H1 (cell line): Measurements from ENCODE around the gene GAPT. TPM values are rescaled to one million over a fixed set of nuclear protein-coding genes. Genes with fewer than 3 reads are reported as not detected.

ENCODE experiments used
- CTCF ChIA-PET: fragments of 300-600 bp; sonication (Branson Sonifier 250); formaldehyde crosslinking; loops from one replicate; lab custom pipeline; 2021; ENCODE audit not compliant: partially characterized antibody; lab: Charles Lee
- POLR2A ChIA-PET: fragments of 300-600 bp; sonication (Branson Sonifier 250); formaldehyde crosslinking; loops from one replicate; lab custom pipeline; 2021; ENCODE audit warnings: inconsistent platforms; ENCODE audit not compliant: partially characterized antibody; lab: Charles Lee
- DNase-seq, 2 experiments: peaks; one replicate each; pipeline versions ENCODE4 v3.0.0 to v3.0.0-alpha.2; 2010 to 2022; ENCODE audit warnings: low spot score in 2 of 2, low read depth in 1 of 2, mixed read lengths in 1 of 2
- FAIRE-seq: peaks from 2 replicates; lab custom pipeline; 2011; peaks lifted over from hg19 to GRCh38; lab: Jason Lieb, UNC
- H2AFZ ChIP-seq: 2 replicates; pipeline ENCODE4 v1.8.1; 2012; ENCODE audit warnings: low read length, inconsistent platforms
- H2AK5ac ChIP-seq: 2 replicates; pipeline ENCODE4 v1.6.1; 2013; ENCODE audit warnings: low read depth, low read length
- H2BK120ac ChIP-seq: replicated peaks from 2 replicates; pipeline ENCODE3; 2013; ENCODE audit warnings: low read depth, low read length, inconsistent platforms
- H2BK12ac ChIP-seq: 2 replicates; pipeline ENCODE4 v1.6.1; 2013; ENCODE audit warnings: low read depth, low read length
- H2BK15ac ChIP-seq: 2 replicates; pipeline ENCODE4 v1.6.1; 2013; ENCODE audit warnings: low read length
- H2BK20ac ChIP-seq: 2 replicates; pipeline ENCODE4 v1.6.1; 2013; ENCODE audit warnings: low read length
- H2BK5ac ChIP-seq: 2 replicates; pipeline ENCODE4 v1.6.1; 2013; ENCODE audit warnings: low read depth, low read length
- H3K14ac ChIP-seq: 2 replicates; pipeline ENCODE4 v1.6.1; 2013; ENCODE audit warnings: inconsistent platforms; ENCODE audit not compliant: insufficient read length
- H3K18ac ChIP-seq: 2 replicates; pipeline ENCODE4 v1.6.1; 2013; ENCODE audit warnings: low read length; ENCODE audit errors: extremely low read depth
- H3K23ac ChIP-seq: 2 replicates; pipeline ENCODE4 v1.6.1; 2013; ENCODE audit warnings: inconsistent platforms; ENCODE audit not compliant: insufficient read length
- H3K23me2 ChIP-seq: 2 replicates; pipeline ENCODE4 v1.6.1; 2013; ENCODE audit warnings: low read depth, low read length
- H3K27ac ChIP-seq: 2 replicates; pipeline ENCODE4 v1.6.1; 2011; ENCODE audit warnings: low read depth, low read length, inconsistent platforms
- H3K27me3 ChIP-seq, 4 experiments: replicated peaks in 1 of 4; 1 replicate in 1 of 4; 2 replicates in 3 of 4; pipeline versions ENCODE4 v1.6.1 to v1.8.1; 2011 to 2013; ENCODE audit warnings: low read length in 3 of 4, mild to moderate bottlenecking in 3 of 4, inconsistent platforms in 2 of 4, mixed read lengths in 2 of 4, moderate library complexity in 1 of 4; ENCODE audit not compliant: control insufficient read depth in 3 of 4, insufficient read depth in 3 of 4; ENCODE audit errors: extremely low read depth in 1 of 4
- H3K36me3 ChIP-seq, 4 experiments: 2 replicates each; pipeline versions ENCODE4 v1.6.1 to v1.8.1; 2011 to 2013; ENCODE audit warnings: mild to moderate bottlenecking in 4 of 4, low read length in 3 of 4, moderate library complexity in 2 of 4, control low read depth in 1 of 4, inconsistent platforms in 1 of 4; ENCODE audit not compliant: insufficient read depth in 4 of 4, control insufficient read depth in 2 of 4
- H3K4ac ChIP-seq: replicated peaks from 2 replicates; pipeline ENCODE3; 2013; ENCODE audit warnings: low read length, low read depth, mixed read lengths, inconsistent platforms; ENCODE audit not compliant: insufficient read length
- H3K4me1 ChIP-seq, 4 experiments: replicated peaks in 1 of 4; 1 replicate in 1 of 4; 2 replicates in 3 of 4; pipeline versions ENCODE4 v1.6.1 to v1.8.1; 2011 to 2013; ENCODE audit warnings: low read length in 3 of 4, inconsistent platforms in 2 of 4, mixed read lengths in 1 of 4; ENCODE audit not compliant: insufficient read depth in 4 of 4, control insufficient read depth in 3 of 4
- H3K4me2 ChIP-seq, 2 experiments: 2 replicates each; pipeline versions ENCODE4 v1.6.1 to v1.8.1; 2011 to 2013; ENCODE audit warnings: low read depth in 2 of 2, low read length in 2 of 2, control low read depth in 1 of 2, inconsistent platforms in 1 of 2, mild to moderate bottlenecking in 1 of 2; ENCODE audit not compliant: insufficient read depth in 1 of 2
- H3K4me3 ChIP-seq, 4 experiments: fragments of 200-600, 300-600 bp in 1 of 4; sonication (generic), shearing (Covaris generic), sonication (Bioruptor Twin) in 1 of 4; 2 replicates each; pipeline versions ENCODE4 v1.5.1 to v1.8.1; 2011 to 2016; ENCODE audit warnings: low read length in 4 of 4, low read depth in 3 of 4, control low read depth in 2 of 4, inconsistent platforms in 2 of 4, mild to moderate bottlenecking in 2 of 4, mixed read lengths in 1 of 4, moderate library complexity in 1 of 4; ENCODE audit not compliant: insufficient read depth in 2 of 4; ENCODE audit errors: extremely low read depth in 1 of 4
- H3K56ac ChIP-seq: replicated peaks from 2 replicates; pipeline ENCODE3; 2013; ENCODE audit warnings: low read depth, mild to moderate bottlenecking, mixed read lengths, low read length, inconsistent platforms; ENCODE audit not compliant: insufficient read length
- H3K79me1 ChIP-seq: 2 replicates; pipeline ENCODE4 v1.6.1; 2013; ENCODE audit warnings: low read depth, low read length, control low read depth
- H3K79me2 ChIP-seq, 2 experiments: 2 replicates each; pipeline versions ENCODE4 v1.6.1 to v1.8.1; 2012 to 2013; ENCODE audit warnings: low read length in 2 of 2, mild to moderate bottlenecking in 2 of 2, inconsistent platforms in 1 of 2; ENCODE audit not compliant: insufficient read depth in 2 of 2, control insufficient read depth in 1 of 2
- H3K9ac ChIP-seq, 4 experiments: replicated peaks in 1 of 4; 1 replicate in 1 of 4; 2 replicates in 3 of 4; pipeline versions ENCODE4 v1.6.1 to v1.8.1; 2011 to 2013; ENCODE audit warnings: low read depth in 3 of 4, low read length in 3 of 4, control low read depth in 2 of 4, mild to moderate bottlenecking in 2 of 4, moderate library complexity in 2 of 4, inconsistent platforms in 1 of 4; ENCODE audit errors: extremely low read depth in 1 of 4
- H3K9me3 ChIP-seq, 2 experiments: 2 replicates each; pipeline versions ENCODE4 v1.6.1 to v1.8.1; 2012 to 2013; ENCODE audit warnings: mild to moderate bottlenecking in 2 of 2, moderate library complexity in 2 of 2, control low read depth in 1 of 2, inconsistent platforms in 1 of 2, low read depth in 1 of 2, low read length in 1 of 2, mixed read lengths in 1 of 2; ENCODE audit not compliant: insufficient read depth in 2 of 2
- H4K20me1 ChIP-seq, 2 experiments: replicated peaks in 1 of 2; 2 replicates each; pipeline versions ENCODE3 to v1.8.1; 2011 to 2013; ENCODE audit warnings: inconsistent platforms in 2 of 2, low read length in 2 of 2, mild to moderate bottlenecking in 1 of 2; ENCODE audit not compliant: insufficient read depth in 2 of 2, control insufficient read depth in 1 of 2
- H4K5ac ChIP-seq: 2 replicates; pipeline ENCODE4 v1.6.1; 2013; ENCODE audit warnings: low read length, low read depth, mixed read lengths, inconsistent platforms; ENCODE audit not compliant: insufficient read length
- H4K8ac ChIP-seq: 2 replicates; pipeline ENCODE4 v1.8.0; 2013; ENCODE audit warnings: mild to moderate bottlenecking, moderate library complexity, low read length, inconsistent platforms; ENCODE audit not compliant: insufficient read depth; ENCODE audit errors: extremely low read depth
- H4K91ac ChIP-seq: replicated peaks from 2 replicates; pipeline ENCODE3; 2013; ENCODE audit warnings: low read length, mixed read lengths, inconsistent platforms; ENCODE audit not compliant: insufficient read length
- ATF3 ChIP-seq: IDR thresholded peaks from 2 replicates; pipeline ENCODE4 v1.6.1; 2011; ENCODE audit warnings: low read depth, mild to moderate bottlenecking, low read length; ENCODE audit not compliant: insufficient read depth
- BRCA1 ChIP-seq: IDR thresholded peaks from 2 replicates; pipeline ENCODE4 v1.6.1; 2012; ENCODE audit warnings: low read depth, low read length, improper control_type of control experiment
- E2F6 ChIP-seq: IDR thresholded peaks from 2 replicates; pipeline ENCODE4 v1.6.1; 2012; ENCODE audit warnings: inconsistent platforms
- GABPA ChIP-seq: IDR thresholded peaks from 2 replicates; pipeline ENCODE4 v1.6.1; 2011; ENCODE audit warnings: mild to moderate bottlenecking, low read length, moderate library complexity, borderline replicate concordance; ENCODE audit not compliant: insufficient read depth
- RFX5 ChIP-seq: IDR thresholded peaks from 2 replicates; pipeline ENCODE4 v1.6.1; 2011; ENCODE audit warnings: low read depth, low read length, improper control_type of control experiment, borderline replicate concordance
- TAF1 ChIP-seq: IDR thresholded peaks from 2 replicates; pipeline ENCODE4 v1.6.1; 2011; ENCODE audit warnings: mild to moderate bottlenecking, low read depth, low read length
- USF2 ChIP-seq: IDR thresholded peaks from 2 replicates; pipeline ENCODE4 v1.6.1; 2011; ENCODE audit warnings: low read length, improper control_type of control experiment
- WGBS, 2 experiments: shearing (Covaris generic) in 1 of 2; methylation state at CpG; one replicate each; pipeline versions ENCODE4 v1.1.6 to v1.1.7; 2013 to 2015; ENCODE audit warnings: low lambda C conversion rate in 2 of 2, mixed read lengths in 2 of 2, inconsistent platforms in 1 of 2, low coverage in 1 of 2, missing lambda C conversion rate in 1 of 2; ENCODE audit not compliant: insufficient replicate concordance in 2 of 2, insufficient coverage in 1 of 2, insufficient read length in 1 of 2; ENCODE audit errors: extremely low coverage in 1 of 2, missing lambda C conversion rate in 1 of 2; 5-methylcytosine and 5-hydroxymethylcytosine counted together
- polyA plus RNA-seq, 7 experiments: library from polyadenylated mRNA; depleted of rRNA in 3 of 7; stranded (reverse) in 5 of 7; unstranded in 2 of 7; fragments of >200 nt in 5 of 7; fragments of 200-250 nt in 2 of 7; gene quantifications; 1 replicate in 5 of 7; 2 replicates in 1 of 7; 4 replicates in 1 of 7; pipeline versions ENCODE4 v1.2.1 to v1.2.3, GENCODE V29; 2011 to 2013; ENCODE audit warnings: missing spikeins in 2 of 7, mixed read lengths in 2 of 7
- total RNA-seq: library from RNA; stranded (reverse); fragmentation: NEBNext Ultra II Directional; extraction: Animal tissue kit (Norgen Biotek cat#: 25700); gene quantifications from 2 replicates; pipeline ENCODE4 v1.2.1, GENCODE V29; 2021
- TF ChIP-seq, protein P1 (sequence below), 3 experiments: IDR thresholded peaks; 1 replicate in 2 of 3; 2 replicates in 1 of 3; pipeline versions ENCODE4 v1.5.1 to v1.6.1; 2011; ENCODE audit warnings: low read length in 3 of 3, mild to moderate bottlenecking in 3 of 3, inconsistent platforms in 2 of 3, low read depth in 1 of 3, moderate library complexity in 1 of 3; ENCODE audit not compliant: insufficient read depth in 1 of 3; ENCODE audit errors: control extremely low read depth in 1 of 3

Gene GAPT
- total and polyA plus RNA-seq, 2 of the 8 experiments (the other 6 are each of a cell fraction or from before 2014, with no cell fraction given), result not detected

- Histone ChIP-seq H4K20me1 (no peaks in the 10 kb centered on the region), H3K27me3 (no peaks in the 10 kb centered on the region), H3K27ac (no peak overlapping the region), H2AFZ (no peak overlapping the region), H3K23me2 (no peaks in the 10 kb centered on the region), H3K4me3 (no peak overlapping the region), H2BK5ac (no peak overlapping the region), H3K9me3 (0 out of 4 replicates have a peak, but pooled peaks cover 0 to 3% of the 10 kb centered on the region in 2 experiments), H4K5ac (no peak overlapping the region), H2BK15ac (no peak overlapping the region), H3K79me1 (no peaks in the 10 kb centered on the region), H2BK120ac (no peak overlapping the region), H2AK5ac (no peak overlapping the region), H2BK20ac (no peak overlapping the region), H3K9ac (no peak overlapping the region), H3K4ac (no peak overlapping the region), H4K8ac (no peak overlapping the region), H3K4me1 (no peaks in the 10 kb centered on the region), H3K36me3 (no peaks in the 10 kb centered on the region), H4K91ac (no peak overlapping the region), H2BK12ac (no peak overlapping the region), H3K56ac (no peak overlapping the region), H3K23ac (no peak overlapping the region), H3K4me2 (no peak overlapping the region), H3K14ac (no peak overlapping the region), H3K79me2 (no peaks in the 10 kb centered on the region), H3K18ac (no peak overlapping the region)
- CTCF ChIA-PET, result no interaction called here
- TF ChIP-seq USF2 (no peak), BRCA1 (no peak), E2F6 (no peak), GABPA (no peak), ATF3 (no peak), TAF1 (no peak), RFX5 (no peak)
- TF ChIP-seq, protein P1, sequence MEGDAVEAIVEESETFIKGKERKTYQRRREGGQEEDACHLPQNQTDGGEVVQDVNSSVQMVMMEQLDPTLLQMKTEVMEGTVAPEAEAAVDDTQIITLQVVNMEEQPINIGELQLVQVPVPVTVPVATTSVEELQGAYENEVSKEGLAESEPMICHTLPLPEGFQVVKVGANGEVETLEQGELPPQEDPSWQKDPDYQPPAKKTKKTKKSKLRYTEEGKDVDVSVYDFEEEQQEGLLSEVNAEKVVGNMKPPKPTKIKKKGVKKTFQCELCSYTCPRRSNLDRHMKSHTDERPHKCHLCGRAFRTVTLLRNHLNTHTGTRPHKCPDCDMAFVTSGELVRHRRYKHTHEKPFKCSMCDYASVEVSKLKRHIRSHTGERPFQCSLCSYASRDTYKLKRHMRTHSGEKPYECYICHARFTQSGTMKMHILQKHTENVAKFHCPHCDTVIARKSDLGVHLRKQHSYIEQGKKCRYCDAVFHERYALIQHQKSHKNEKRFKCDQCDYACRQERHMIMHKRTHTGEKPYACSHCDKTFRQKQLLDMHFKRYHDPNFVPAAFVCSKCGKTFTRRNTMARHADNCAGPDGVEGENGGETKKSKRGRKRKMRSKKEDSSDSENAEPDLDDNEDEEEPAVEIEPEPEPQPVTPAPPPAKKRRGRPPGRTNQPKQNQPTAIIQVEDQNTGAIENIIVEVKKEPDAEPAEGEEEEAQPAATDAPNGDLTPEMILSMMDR (IDR thresholded peaks at IDR 0.05; ENCODE audit: control extremely low read depth in 1 of 3, insufficient read depth in 1 of 3, low read depth in 1 of 3, low read length in 3 of 3), result no peak
- no peak for FAIRE-seq
- POLR2A ChIA-PET, result no interaction called here
- DNase-seq, result no peak
- WGBS, 2 experiments, result 88% methylated on average over 10 of the region's 10 CpGs; no CpG with 5 or more reads in 1 of the 2 experiments
These were observed 45.2 kb upstream of the GAPT start for GRCh38 chr5:58446024-58446423.
